ENCODE measurements around the gene REG3A. TPM values are rescaled to one million over a fixed set of nuclear protein-coding genes. Genes with fewer than 3 reads are reported as not detected.

REG3A gene
- total and polyA plus RNA-seq, 2 of the 13 experiments (the other 11 are each of a cell fraction or from before 2014, with no cell fraction given) = 0.13 TPM; not detected in 1

- TF ChIP-seq ZFP1 (CRISPR knock-in tag; IDR thresholded peaks at IDR 0.05) (peak; percentile 91; the same call in 1 of the 2 replicates), KLF9 (CRISPR knock-in tag; IDR thresholded peaks at IDR 0.05; ENCODE audit: low read depth) (no peak)
- H3K79me2 ChIP-seq (ENCODE audit: insufficient read depth, low read length) = no peaks in the 10 kb centered on the region
- BruUV-seq (replicated peaks) = no TSS peak
- WGBS (ENCODE audit: low lambda C conversion rate) = 5% methylated on average over 2 of the region's 2 CpGs
- H4K20me1 ChIP-seq (ENCODE audit: insufficient read depth, low read length) = no peaks in the 10 kb centered on the region
- no peak overlapping the region for H3K27ac ChIP-seq (ENCODE audit: extremely low read length, insufficient read depth, low read length)
- no peak for FAIRE-seq
- no peak overlapping the region for H3K4me2 ChIP-seq (ENCODE audit: low read depth, low read length)
- ChIA-PET CTCF (ENCODE audit: low intra/inter-chr PET ratio, low total read pairs) (no interaction called here), POLR2A (no interaction called here)
- no peak for DNase-seq (ENCODE audit: low spot score)
- H3K36me3 ChIP-seq (replicated peaks in 1 of 2; ENCODE audit: control insufficient read depth in 1 of 2, insufficient read depth in 2 of 2, low read length in 2 of 2) = no peaks in the 10 kb centered on the region; a peak in 1 of 5 replicates
- no peak overlapping the region for H3K4me3 ChIP-seq (replicated peaks in 1 of 3; ENCODE audit: insufficient read depth in 1 of 3, low read depth in 2 of 3, low read length in 3 of 3)
- in situ Hi-C loops (cut with HindIII; ENCODE audit: extremely low pct_ligation_motif_present, low pct_unique_long_range_greater_than_20kb) (no loop called here), intact Hi-C loops (cut with micrococcal nuclease; ENCODE audit: unreplicated experiment) (no loop called here)
- no peak overlapping the region for H3K9ac ChIP-seq (ENCODE audit: insufficient read depth, low read depth, low read length)
- H3K27me3 ChIP-seq (ENCODE audit: control insufficient read depth in 1 of 2, insufficient read depth in 2 of 2, low read length in 2 of 2) = no peaks in the 10 kb centered on the region
- H3K4me1 ChIP-seq (ENCODE audit: insufficient read depth, low read length) = no peaks in the 10 kb centered on the region
- no peak overlapping the region for H2AFZ ChIP-seq (ENCODE audit: low read length)
- no peak for ATAC-seq
- H3K9me3 ChIP-seq (ENCODE audit: low read length) = peaks cover 35% of the 10 kb centered on the region
Measured at GRCh38 chr2:79181617-79182016, 22.1 kb upstream of the REG3A start.

- H3K4me1 ChIP-seq (ENCODE audit: insufficient read depth, low read length) = no peaks in the 10 kb centered on the region
- peaks cover 35% of the 10 kb centered on the region for H3K9me3 ChIP-seq (ENCODE audit: low read length)
- H3K79me2 ChIP-seq (ENCODE audit: insufficient read depth, low read length) = no peaks in the 10 kb centered on the region
- no peak overlapping the region for H3K4me3 ChIP-seq (replicated peaks in 1 of 3; ENCODE audit: insufficient read depth in 1 of 3, low read depth in 2 of 3, low read length in 3 of 3)
- CTCF ChIA-PET (ENCODE audit: low intra/inter-chr PET ratio, low total read pairs) = no interaction called here
- in situ Hi-C loops (cut with HindIII; ENCODE audit: extremely low pct_ligation_motif_present, low pct_unique_long_range_greater_than_20kb) = no loop called here
- DNase-seq (ENCODE audit: low spot score) (no peak), FAIRE-seq (no peak), ATAC-seq (no peak)
- no peaks in the 10 kb centered on the region; a peak in 1 of 5 replicates for H3K36me3 ChIP-seq (replicated peaks in 1 of 2; ENCODE audit: control insufficient read depth in 1 of 2, insufficient read depth in 2 of 2, low read length in 2 of 2)
- POLR2A ChIA-PET = no interaction called here
- intact Hi-C loops (cut with micrococcal nuclease; ENCODE audit: unreplicated experiment) = no loop called here
- H3K9ac ChIP-seq (ENCODE audit: insufficient read depth, low read depth, low read length) = no peak overlapping the region
- no TSS peak for BruUV-seq (replicated peaks)
- no peak overlapping the region for H3K27ac ChIP-seq (ENCODE audit: extremely low read length, insufficient read depth, low read length)
- no peak overlapping the region for H2AFZ ChIP-seq (ENCODE audit: low read length)
- H3K27me3 ChIP-seq (ENCODE audit: control insufficient read depth in 1 of 2, insufficient read depth in 2 of 2, low read length in 2 of 2) = no peaks in the 10 kb centered on the region
- WGBS (ENCODE audit: low lambda C conversion rate) = 2% methylated on average over 2 of the region's 2 CpGs
- no peaks in the 10 kb centered on the region for H4K20me1 ChIP-seq (ENCODE audit: insufficient read depth, low read length)
- no peak overlapping the region for H3K4me2 ChIP-seq (ENCODE audit: low read depth, low read length)
- TF ChIP-seq DRAP1 (CRISPR knock-in tag; IDR thresholded peaks at IDR 0.05) (no peak), ZNF552 (CRISPR knock-in tag; IDR thresholded peaks at IDR 0.05; ENCODE audit: borderline replicate concordance) (no peak), PATZ1 (CRISPR knock-in tag; IDR thresholded peaks at IDR 0.05) (no peak), RAD21 (CRISPR knock-in tag; IDR thresholded peaks at IDR 0.05) (no peak), ZNF841 (CRISPR knock-in tag; IDR thresholded peaks at IDR 0.05; ENCODE audit: borderline replicate concordance) (no peak), ZNF839 (CRISPR knock-in tag; IDR thresholded peaks at IDR 0.05; ENCODE audit: borderline replicate concordance) (no peak), NPAS2 (CRISPR knock-in tag; IDR thresholded peaks at IDR 0.05; ENCODE audit: borderline replicate concordance) (no peak), CEBPB (IDR thresholded peaks at IDR 0.05; ENCODE audit: borderline replicate concordance, low read depth, low read length) (no peak), MED8 (CRISPR knock-in tag; IDR thresholded peaks at IDR 0.05; ENCODE audit: insufficient replicate concordance) (no peak), NR2F6 (IDR thresholded peaks at IDR 0.05) (no peak), NR2F6 (CRISPR knock-in tag; IDR thresholded peaks at IDR 0.05) (no peak), ZNF720 (CRISPR knock-in tag; IDR thresholded peaks at IDR 0.05) (no peak), CEBPZ (IDR thresholded peaks at IDR 0.05; ENCODE audit: low read length) (no peak), MTF2 (CRISPR knock-in tag; IDR thresholded peaks at IDR 0.05; ENCODE audit: borderline replicate concordance) (no peak)
Measured at GRCh38 chr2:79180092-79180491, 20.5 kb upstream of the REG3A start.

Data from HepG2 (cell line).